GM10266 (cell line): ENCODE measurements around the gene TIMM17A.
"Not testable (repeated sequence)": the region's sequence is repeated elsewhere in the genome, so short reads cannot be mapped to it uniquely, and the experiment has no call there.

Experiments used
- DNase-seq: peaks from one replicate; pipeline ENCODE4 v3.0.0; 2012; ENCODE audit errors: extremely low spot score
- CTCF ChIP-seq: IDR thresholded peaks from 2 replicates; pipeline ENCODE4 v1.5.1; 2012; ENCODE audit warnings: mild to moderate bottlenecking, low read depth; ENCODE audit not compliant: control insufficient read depth, insufficient read depth; ENCODE audit errors: missing control alignments

TIMM17A gene

GRCh38 chr1:202015662-202015937 lies 60.3 kb downstream of the TIMM17A start:
- no peak for DNase-seq
- no peak for TF ChIP-seq CTCF

DNA sequence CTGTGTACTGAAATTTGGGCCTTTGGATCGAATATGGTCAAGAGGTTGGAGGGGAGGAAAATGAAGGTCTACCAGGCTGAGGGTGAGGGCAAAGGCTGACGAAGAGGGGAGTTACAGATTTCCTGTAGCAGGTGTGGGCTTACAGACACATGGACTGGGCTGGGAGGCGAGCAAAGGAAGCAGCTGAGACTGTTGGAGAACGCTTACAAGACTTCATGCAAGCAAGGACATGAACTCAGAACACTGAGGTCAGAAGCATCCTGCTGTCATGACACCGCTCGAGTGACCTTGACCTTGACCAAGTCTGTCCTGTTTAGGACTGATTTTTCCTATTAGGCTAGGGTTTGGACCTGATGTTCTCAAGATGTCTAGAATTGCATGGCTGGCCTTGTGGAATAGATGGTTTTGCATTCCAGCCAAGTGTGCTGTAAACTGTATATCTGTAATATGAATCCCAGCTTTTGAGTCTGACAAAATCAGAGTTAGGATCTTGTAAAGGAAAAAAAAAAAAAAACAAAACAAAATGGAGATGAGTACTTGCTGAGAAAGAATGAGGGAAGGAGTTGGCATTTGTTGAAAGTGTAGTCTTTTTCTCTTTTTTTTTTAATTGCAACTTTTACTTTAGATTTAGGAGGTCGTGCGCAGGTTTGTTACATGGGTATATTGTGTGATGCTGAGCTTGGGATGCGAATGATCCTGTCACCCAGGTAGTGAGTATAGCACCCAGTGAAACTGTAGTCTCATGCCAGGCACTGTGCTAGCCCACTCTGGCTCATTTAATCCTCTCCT lies 60.9 kb downstream of the TIMM17A start:
- DNase-seq: no peak
- no peak for TF ChIP-seq CTCF

GRCh38 chr1:202016811-202017748 lies 61.8 kb downstream of the TIMM17A start:
- no peak for TF ChIP-seq CTCF
- DNase-seq: no peak

- no peak for DNase-seq
These were observed 62.6 kb downstream of the TIMM17A start for GRCh38 chr1:202017749-202018467.

DNA sequence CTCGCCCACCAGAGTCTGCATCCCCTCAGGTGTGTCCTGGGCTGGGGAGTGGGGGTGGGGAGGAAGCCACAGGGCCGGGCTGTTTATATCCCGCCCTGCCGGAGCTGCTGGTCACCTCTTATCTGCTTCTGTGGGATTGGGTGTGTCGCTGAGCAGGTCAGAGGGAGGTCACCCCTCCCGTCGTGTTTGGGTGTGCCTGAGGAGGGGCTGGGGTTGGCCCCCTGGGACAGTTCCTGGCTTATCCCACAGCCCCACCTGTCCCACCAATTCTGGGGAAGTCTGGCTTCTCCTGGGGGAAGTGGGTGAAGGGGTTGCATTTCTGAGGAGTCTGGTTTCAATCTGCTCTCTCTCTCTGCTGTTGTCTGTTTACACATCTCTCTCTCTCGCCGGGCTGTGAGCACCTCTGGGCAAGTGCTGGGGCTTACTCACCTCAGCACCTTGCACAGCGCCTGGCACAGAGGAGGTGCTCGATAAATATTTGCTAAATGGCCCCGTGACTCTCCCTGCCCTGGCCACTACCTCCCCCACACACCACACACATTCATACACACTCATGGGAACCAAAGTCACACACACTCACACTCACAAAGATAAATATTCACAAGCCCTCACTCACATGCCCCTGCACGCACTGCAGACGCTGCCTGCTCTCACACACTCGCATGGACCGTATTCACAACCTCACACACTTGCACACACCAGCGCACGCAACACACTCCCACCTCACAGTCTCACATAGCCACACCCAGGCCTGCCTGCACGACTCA lies 63.3 kb downstream of the TIMM17A start:
- DNase-seq: no peak
- TF ChIP-seq CTCF: no peak

More at GRCh38 chr1:202017749-202018467, 62.6 kb downstream of the TIMM17A start:
- no peak for TF ChIP-seq CTCF

DNA sequence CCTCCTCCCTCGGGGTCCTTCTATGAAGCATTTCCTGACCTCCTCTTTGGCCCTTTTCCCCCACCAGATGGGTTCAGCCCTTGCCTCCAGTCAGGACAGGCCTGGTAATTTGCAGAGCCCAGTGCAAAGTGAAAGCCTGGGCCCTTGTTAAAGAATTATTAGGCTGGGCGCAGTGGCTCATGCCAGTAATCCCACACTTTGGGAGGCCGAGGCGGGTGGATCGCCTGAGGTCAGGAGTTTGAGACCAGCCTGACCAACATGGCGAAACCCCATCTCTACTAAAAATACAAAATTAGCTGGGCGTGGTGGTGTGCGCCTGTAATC lies 63.9 kb downstream of the TIMM17A start:
- not testable (repeated sequence) for DNase-seq
